HCT116 (cell line): ENCODE results near the gene MRPS7. TPM values are rescaled to one million over a fixed set of nuclear protein-coding genes. Genes with fewer than 3 reads are reported as not detected.

Experiments
- ATAC-seq: fragments of 200-7000 bp; cut with Tn5 transposase; 2 replicates; pipeline ENCODE4 v1.9.1; 2020; ENCODE audit warnings: mild to moderate bottlenecking, moderate library complexity
- BruUV-seq: library from RNA; stranded (reverse); fragments of 400-500 nt; replicated peaks from 2 replicates; lab custom pipeline; 2021; lab: Mats Ljungman, UMichigan
- CTCF ChIA-PET: fragments of 300-600 bp; sonication (Branson Sonifier 250); formaldehyde crosslinking; loops from one replicate; lab custom pipeline; 2021; ENCODE audit warnings: antibody characterized with exemption; lab: Charles Lee
- POLR2A ChIA-PET: fragments of 300-600, 350-600 bp; sonication (Branson Sonifier 250); formaldehyde crosslinking; loops from one replicate; lab custom pipeline; 2021; ENCODE audit warnings: antibody characterized with exemption; lab: Charles Lee
- RAD21 ChIA-PET, 2 experiments: fragments of 300-600 bp; sonication (Branson Sonifier 250); formaldehyde crosslinking; loops; one replicate each; lab custom pipeline; 2023; ENCODE audit warnings: low total read pairs in 2 of 2; ENCODE audit not compliant: uncharacterized antibody in 2 of 2, unreplicated experiment in 2 of 2, low non-redundant PET in 1 of 2; lab: Charles Lee
- DNase-seq: peaks from one replicate; pipeline ENCODE4 v3.0.0-alpha.2; 2010; ENCODE audit warnings: low read depth, low spot score
- H2AFZ ChIP-seq: fragments of 200-600 bp; shearing (Covaris generic), sonication (generic); 2 replicates; pipeline ENCODE4 v1.6.1; 2017; ENCODE audit warnings: low read depth, mixed run types, mixed read lengths, antibody characterized with exemption, low read length; ENCODE audit not compliant: poor library complexity, severe bottlenecking
- H3K27ac ChIP-seq: 2 replicates; pipeline ENCODE4 v1.5.1; 2012; ENCODE audit warnings: low read depth, low read length
- H3K27me3 ChIP-seq: fragments of 200-600 bp; sonication (generic); 2 replicates; pipeline ENCODE4 v1.6.1; 2016; ENCODE audit warnings: mixed run types, low read length, mixed read lengths; ENCODE audit not compliant: insufficient read depth
- H3K36me3 ChIP-seq, 2 experiments: fragments of 200-500 bp in 1 of 2; fragments of 200-600 bp in 1 of 2; sonication (Bioruptor generic) in 1 of 2; sonication (generic) in 1 of 2; 2 replicates each; pipeline versions ENCODE4 v1.5.1 to v1.6.1; 2014 to 2016; ENCODE audit warnings: low read length in 2 of 2, inconsistent platforms in 1 of 2, mixed read lengths in 1 of 2, mixed run types in 1 of 2; ENCODE audit not compliant: insufficient read depth in 2 of 2, control insufficient read depth in 1 of 2
- H3K4me1 ChIP-seq, 2 experiments: fragments of 200-600 bp in 1 of 2; sonication (generic) in 1 of 2; 2 replicates each; pipeline versions ENCODE4 v1.5.1 to v1.6.1; 2012 to 2017; ENCODE audit warnings: low read length in 2 of 2, inconsistent platforms in 1 of 2, mild to moderate bottlenecking in 1 of 2, mixed read lengths in 1 of 2, mixed run types in 1 of 2, moderate library complexity in 1 of 2; ENCODE audit not compliant: insufficient read depth in 2 of 2, control insufficient read depth in 1 of 2
- H3K4me2 ChIP-seq: fragments of 200-600 bp; sonication (generic); 2 replicates; pipeline ENCODE4 v1.6.1; 2017; ENCODE audit warnings: mixed run types, low read length, mixed read lengths
- H3K4me3 ChIP-seq, 2 experiments: fragments of 200-600 bp in 1 of 2; sonication (generic) in 1 of 2; replicated peaks in 1 of 2; 2 replicates each; pipeline ENCODE4 v1.5.1; 2011 to 2016; ENCODE audit warnings: low read length in 2 of 2, control low read depth in 1 of 2, low read depth in 1 of 2, mild to moderate bottlenecking in 1 of 2, mixed read lengths in 1 of 2, mixed run types in 1 of 2
- H3K79me2 ChIP-seq: fragments of 200-600 bp; sonication (generic); 2 replicates; pipeline ENCODE4 v1.6.1; 2017; ENCODE audit warnings: mild to moderate bottlenecking, mixed run types, low read length, moderate library complexity, mixed read lengths; ENCODE audit not compliant: insufficient read depth
- H3K9ac ChIP-seq: fragments of 200-600 bp; sonication (generic); 2 replicates; pipeline ENCODE4 v1.6.1; 2016; ENCODE audit warnings: low read length, mixed read lengths
- H3K9me2 ChIP-seq: fragments of 200-600 bp; sonication (generic), shearing (Covaris generic); 2 replicates; pipeline ENCODE4 v1.6.1; 2017; ENCODE audit warnings: mixed run types, mild to moderate bottlenecking, moderate library complexity; ENCODE audit not compliant: insufficient read depth
- H3K9me3 ChIP-seq, 2 experiments: fragments of 200-500 bp in 1 of 2; fragments of 200-600 bp in 1 of 2; sonication (Bioruptor generic) in 1 of 2; sonication (generic) in 1 of 2; 2 replicates each; pipeline ENCODE4 v1.6.1; 2014 to 2017; ENCODE audit warnings: low read length in 2 of 2, mixed read lengths in 2 of 2, inconsistent platforms in 1 of 2, low read depth in 1 of 2, mild to moderate bottlenecking in 1 of 2, mixed run types in 1 of 2, moderate library complexity in 1 of 2; ENCODE audit not compliant: control insufficient read depth in 1 of 2, insufficient read depth in 1 of 2
- H4K20me1 ChIP-seq: fragments of 200-600 bp; sonication (generic), shearing (Covaris generic); 2 replicates; pipeline ENCODE4 v1.6.1; 2017; ENCODE audit warnings: mixed run types, mild to moderate bottlenecking, moderate library complexity; ENCODE audit not compliant: insufficient read depth
- ATF3 ChIP-seq: IDR thresholded peaks from 2 replicates; pipeline ENCODE4 v1.6.1; 2012
- CBX3 ChIP-seq: IDR thresholded peaks from 2 replicates; pipeline ENCODE4 v1.6.1; 2012; ENCODE audit warnings: low read depth
- CEBPB ChIP-seq: IDR thresholded peaks from 2 replicates; pipeline ENCODE4 v1.6.1; 2012; ENCODE audit warnings: low read depth
- EGR1 ChIP-seq: IDR thresholded peaks from 2 replicates; pipeline ENCODE4 v1.6.1; 2012; ENCODE audit warnings: low read depth
- ELF1 ChIP-seq: IDR thresholded peaks from 2 replicates; pipeline ENCODE4 v1.6.1; 2012; ENCODE audit warnings: low read depth, borderline replicate concordance
- EZH2 ChIP-seq: fragments of 200-600 bp; sonication (generic); IDR thresholded peaks from 2 replicates; pipeline ENCODE4 v1.6.1; 2017; ENCODE audit warnings: antibody characterized with exemption, mixed run types
- EZH2phosphoT487 ChIP-seq: fragments of 200-600 bp; IDR thresholded peaks from 2 replicates; pipeline ENCODE4 v1.6.1; 2018; ENCODE audit warnings: antibody characterized with exemption, borderline replicate concordance
- FOSL1 ChIP-seq: IDR thresholded peaks from 2 replicates; pipeline ENCODE4 v1.6.1; 2012; ENCODE audit warnings: low read depth
- JUND ChIP-seq: IDR thresholded peaks from 2 replicates; pipeline ENCODE4 v1.6.1; 2012
- MAX ChIP-seq: IDR thresholded peaks from 2 replicates; pipeline ENCODE4 v1.6.1; 2012
- POLR2A ChIP-seq: IDR thresholded peaks from 2 replicates; pipeline ENCODE4 v1.7.0; 2011; ENCODE audit warnings: borderline replicate concordance; ENCODE audit not compliant: insufficient read depth, insufficient read length; ENCODE audit errors: extremely low read depth
- POLR2AphosphoS5 ChIP-seq: IDR thresholded peaks from 2 replicates; pipeline ENCODE4 v1.6.1; 2011; ENCODE audit warnings: mild to moderate bottlenecking, low read depth, low read length, moderate library complexity
- RAD21 ChIP-seq: IDR thresholded peaks from 2 replicates; pipeline ENCODE4 v1.6.1; 2012; ENCODE audit warnings: low read depth, mild to moderate bottlenecking
- SIN3A ChIP-seq: IDR thresholded peaks from 2 replicates; pipeline ENCODE4 v1.6.1; 2012; ENCODE audit warnings: low read depth
- SP1 ChIP-seq: IDR thresholded peaks from 2 replicates; pipeline ENCODE4 v1.6.1; 2012; ENCODE audit warnings: low read depth
- SRF ChIP-seq: IDR thresholded peaks from 2 replicates; pipeline ENCODE4 v1.6.1; 2012; ENCODE audit warnings: low read depth
- TCF7L2 ChIP-seq: IDR thresholded peaks from 2 replicates; pipeline ENCODE4 v1.7.0; 2011; ENCODE audit warnings: borderline replicate concordance, inconsistent platforms; ENCODE audit not compliant: insufficient read depth, insufficient read length; ENCODE audit errors: extremely low read depth
- YY1 ChIP-seq: IDR thresholded peaks from 2 replicates; pipeline ENCODE4 v1.6.1; 2011; ENCODE audit warnings: low read length, low read depth, moderate library complexity, mild to moderate bottlenecking; ENCODE audit not compliant: insufficient replicate concordance; ENCODE audit errors: extremely low read depth
- ZBTB33 ChIP-seq: IDR thresholded peaks from 2 replicates; pipeline ENCODE4 v1.6.1; 2011; ENCODE audit warnings: mild to moderate bottlenecking, low read length, moderate library complexity; ENCODE audit not compliant: insufficient replicate concordance; ENCODE audit errors: extremely low read depth
- ZFX ChIP-seq: fragments of 450-650 bp; IDR thresholded peaks from 2 replicates; pipeline ENCODE4 v1.6.1; 2017
- ZNF274 ChIP-seq: fragments of 200-500 bp; sonication (Bioruptor generic); IDR thresholded peaks from 2 replicates; pipeline ENCODE4 v1.6.1; 2014; ENCODE audit warnings: mild to moderate bottlenecking, low read depth, low read length, inconsistent platforms
- intact Hi-C: fragments of 100-400 bp; cut with micrococcal nuclease; formaldehyde crosslinking; loops from 2 replicates; pipeline ENCODE4 v1.10.0; 2022
- total RNA-seq: library from RNA; stranded (reverse); gene quantifications from one replicate; pipeline ENCODE4 v1.2.1, GENCODE V29; 2021; ENCODE audit not compliant: unreplicated experiment
- TF ChIP-seq, protein P1 (sequence below), 3 experiments: fragments of 200-600 bp in 1 of 3; sonication (generic) in 1 of 3; IDR thresholded peaks in 2 of 3; conservative IDR thresholded peaks in 1 of 3; 2 replicates each; pipeline ENCODE4 v1.5.1; 2012 to 2017; ENCODE audit warnings: low read depth in 2 of 3, low read length in 2 of 3, antibody characterized with exemption in 1 of 3, borderline replicate concordance in 1 of 3, control low read depth in 1 of 3, mild to moderate bottlenecking in 1 of 3, mixed read lengths in 1 of 3, mixed run types in 1 of 3, moderate library complexity in 1 of 3; ENCODE audit not compliant: insufficient read depth in 1 of 3

MRPS7 gene
- total RNA-seq, 1 experiment from 2014 or later = 104 TPM

GRCh38 chr17:75271233-75271954 is 9.7 kb downstream of the MRPS7 start:
- Histone ChIP-seq H3K9me3 (no peaks in the 10 kb centered on the region), H3K36me3 (peaks cover 0 to 32% of the 10 kb centered on the region in 2 experiments; a peak in 1 of 4 replicates), H3K27ac (peak overlapping the region; percentile 94), H3K4me3 (peak overlapping the region; percentile 90 to 98), H3K4me1 (peaks cover 16 to 45% of the 10 kb centered on the region in 2 experiments), H3K79me2 (peaks cover 9% of the 10 kb centered on the region; the same call in 1 of the 2 replicates), H3K9ac (peak overlapping the region; percentile 97), H4K20me1 (no peaks in the 10 kb centered on the region), H2AFZ (no peak overlapping the region), H3K4me2 (peak overlapping the region; percentile 84), H3K27me3 (no peaks in the 10 kb centered on the region), H3K9me2 (no peaks in the 10 kb centered on the region)
- DNase-seq = no peak
- peak; percentile 72 for ATAC-seq
- RAD21 ChIA-PET = interaction anchor here (1.0 to 1.8 kb wide), 4 partner anchors 9 to 141 kb away, joined by 3 to 6 read pairs (median 5); partner anchors contain the start of genes SLC25A19 (in 2 of the 2) and MRPS7 (in 1 of the 2)
- CTCF ChIA-PET = interaction anchor here (0.6 to 4.2 kb wide), 31 partner anchors 9 to 398 kb away, joined by 3 to 51 read pairs (median 4); partner anchors contain the start of genes FDXR, GGA3, GRB2 and MRPS7
- intact Hi-C loops = loop anchor here (2.0 to 5.0 kb wide), 3 partner anchors 133 to 246 kb away; partner anchors contain the start of genes CASKIN2, GRB2 and TSEN54
- BruUV-seq = TSS peak; percentile 23
- POLR2A ChIA-PET = interaction anchor here (0.6 to 2.4 kb wide), 17 partner anchors 8 to 509 kb away, joined by 3 to 40 read pairs (median 3); partner anchors contain the start of genes FDXR, GGA3, GRB2 and MRPS7
- TF ChIP-seq TCF7L2 (no peak), FOSL1 (no peak), EGR1 (no peak), CBX3 (no peak), SRF (peak; percentile 77; the same call in 1 of the 2 replicates), ZBTB33 (peak; percentile 81), MAX (peak; percentile 74), SP1 (no peak), POLR2AphosphoS5 (peak; percentile 75), ATF3 (no peak), RAD21 (0 out of 2 replicates have a peak, but pooled peaks have one; percentile 19), ZNF274 (no peak), ELF1 (no peak; the same call in 1 of the 2 replicates), EZH2 (no peak), CEBPB (no peak), POLR2A (peak; percentile 79), JUND (no peak), SIN3A (peak; percentile 72), YY1 (peak; percentile 36), ZFX (peak; percentile 86; the same call in 1 of the 2 replicates), EZH2phosphoT487 (no peak)
- TF ChIP-seq, protein P1, sequence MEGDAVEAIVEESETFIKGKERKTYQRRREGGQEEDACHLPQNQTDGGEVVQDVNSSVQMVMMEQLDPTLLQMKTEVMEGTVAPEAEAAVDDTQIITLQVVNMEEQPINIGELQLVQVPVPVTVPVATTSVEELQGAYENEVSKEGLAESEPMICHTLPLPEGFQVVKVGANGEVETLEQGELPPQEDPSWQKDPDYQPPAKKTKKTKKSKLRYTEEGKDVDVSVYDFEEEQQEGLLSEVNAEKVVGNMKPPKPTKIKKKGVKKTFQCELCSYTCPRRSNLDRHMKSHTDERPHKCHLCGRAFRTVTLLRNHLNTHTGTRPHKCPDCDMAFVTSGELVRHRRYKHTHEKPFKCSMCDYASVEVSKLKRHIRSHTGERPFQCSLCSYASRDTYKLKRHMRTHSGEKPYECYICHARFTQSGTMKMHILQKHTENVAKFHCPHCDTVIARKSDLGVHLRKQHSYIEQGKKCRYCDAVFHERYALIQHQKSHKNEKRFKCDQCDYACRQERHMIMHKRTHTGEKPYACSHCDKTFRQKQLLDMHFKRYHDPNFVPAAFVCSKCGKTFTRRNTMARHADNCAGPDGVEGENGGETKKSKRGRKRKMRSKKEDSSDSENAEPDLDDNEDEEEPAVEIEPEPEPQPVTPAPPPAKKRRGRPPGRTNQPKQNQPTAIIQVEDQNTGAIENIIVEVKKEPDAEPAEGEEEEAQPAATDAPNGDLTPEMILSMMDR (IDR thresholded peaks at IDR 0.05 in 2 of 3, conservative IDR thresholded peaks at IDR 0.05 in 1 of 3; ENCODE audit: borderline replicate concordance in 1 of 3, insufficient read depth in 1 of 3, low read depth in 2 of 3, low read length in 2 of 3) = peak in 2 of 3 experiments; percentile 54 to 61; a peak in 4 of 6 replicates
